Measurements from ENCODE around the gene POLR1A.

- no peak for TF ChIP-seq CTCF (IDR thresholded peaks at IDR 0.05; ENCODE audit: low read depth, low read length)
- TF ChIP-seq EZH2phosphoT487 (IDR thresholded peaks at IDR 0.05; ENCODE audit: low read depth): no peak
Measured at GRCh38 chr2:86065512-86065911, 40.2 kb downstream of the POLR1A start.
